WTC11 (cell line): ENCODE data around the gene IL17RD. TPM values are rescaled to one million over a fixed set of nuclear protein-coding genes. Genes with fewer than 3 reads are reported as not detected.

Experiments
- ATAC-seq: fragments of 200-7000 bp; cut with Tn5 transposase; 2 replicates; pipeline ENCODE4 v1.10.0; 2021; ENCODE audit warnings: mild to moderate bottlenecking, moderate library complexity
- CTCF ChIA-PET: fragments of 300-600 bp; sonication (Branson Sonifier 250); formaldehyde crosslinking; loops from one replicate; lab custom pipeline; 2021; ENCODE audit warnings: antibody characterized with exemption; lab: Charles Lee
- POLR2A ChIA-PET: fragments of 350-600 bp; sonication (Branson Sonifier 250); formaldehyde crosslinking; loops from one replicate; lab custom pipeline; 2021; ENCODE audit warnings: antibody characterized with exemption; lab: Charles Lee
- DNase-seq: peaks from one replicate; pipeline ENCODE4 v3.0.0; 2021; ENCODE audit warnings: low spot score
- H3K27ac Mint-ChIP-seq: 2 replicates; pipeline ENCODE4 v1.8.0; 2021; ENCODE audit warnings: mixed read lengths
- H3K27me3 Mint-ChIP-seq: 2 replicates; pipeline ENCODE4 v1.8.0; 2021; ENCODE audit warnings: low read depth, mild to moderate bottlenecking, moderate library complexity, mixed read lengths
- H3K36me3 Mint-ChIP-seq: 2 replicates; pipeline ENCODE4 v1.8.0; 2021; ENCODE audit warnings: mixed read lengths
- H3K4me1 Mint-ChIP-seq: 2 replicates; pipeline ENCODE4 v1.8.0; 2022; ENCODE audit warnings: mixed read lengths
- H3K4me3 Mint-ChIP-seq: 2 replicates; pipeline ENCODE4 v1.8.0; 2021; ENCODE audit warnings: mild to moderate bottlenecking, moderate library complexity, mixed read lengths
- H3K9me3 Mint-ChIP-seq: 2 replicates; pipeline ENCODE4 v1.8.0; 2021; ENCODE audit warnings: mixed read lengths
- EMX1 ChIP-seq: fragments of 250-450 bp; sonication (Bioruptor Pico); IDR thresholded peaks from 2 replicates; pipeline ENCODE4 v1.8.0; 2021; ENCODE audit warnings: mild to moderate bottlenecking
- ETV6 ChIP-seq: sonication (generic); formaldehyde crosslinking; IDR thresholded peaks from 2 replicates; pipeline ENCODE4 v1.8.1; 2022; ENCODE audit warnings: mild to moderate bottlenecking, missing genetic modification reagents
- FOXK1 ChIP-seq: sonication (generic); formaldehyde crosslinking; IDR thresholded peaks from 2 replicates; pipeline ENCODE4 v1.8.0; 2022; ENCODE audit warnings: mild to moderate bottlenecking, moderate library complexity, missing genetic modification reagents
- FOXP4 ChIP-seq: sonication (generic); formaldehyde crosslinking; IDR thresholded peaks from 2 replicates; pipeline ENCODE4 v1.8.0; 2022; ENCODE audit warnings: mild to moderate bottlenecking, missing genetic modification reagents
- GRHL2 ChIP-seq: fragments of 250-450 bp; sonication (Bioruptor Pico); IDR thresholded peaks from 2 replicates; pipeline ENCODE4 v1.8.0; 2022; ENCODE audit warnings: mild to moderate bottlenecking, moderate library complexity; ENCODE audit not compliant: insufficient replicate concordance, severe bottlenecking
- GTF2I ChIP-seq: fragments of 250-450 bp; sonication (Bioruptor Pico); conservative IDR thresholded peaks from 2 replicates; pipeline ENCODE4 v1.4.0; 2021; ENCODE audit warnings: mild to moderate bottlenecking
- NR1H2 ChIP-seq: sonication (generic); formaldehyde crosslinking; IDR thresholded peaks from 2 replicates; pipeline ENCODE4 v1.9.0; 2021; ENCODE audit warnings: mild to moderate bottlenecking, moderate library complexity, missing genetic modification reagents
- NR2C2 ChIP-seq: sonication (generic); formaldehyde crosslinking; IDR thresholded peaks from 2 replicates; pipeline ENCODE4 v1.8.0; 2022; ENCODE audit warnings: mild to moderate bottlenecking, missing genetic modification reagents
- OVOL2 ChIP-seq: fragments of 250-450 bp; sonication (Bioruptor Pico); IDR thresholded peaks from 2 replicates; pipeline ENCODE4 v1.9.0; 2021; ENCODE audit warnings: mild to moderate bottlenecking, borderline replicate concordance
- PRDM15 ChIP-seq: sonication (generic); formaldehyde crosslinking; IDR thresholded peaks from 2 replicates; pipeline ENCODE4 v1.8.0; 2022; ENCODE audit warnings: missing genetic modification reagents
- SMAD3 ChIP-seq: sonication (generic); formaldehyde crosslinking; IDR thresholded peaks from 2 replicates; pipeline ENCODE4 v1.8.0; 2022; ENCODE audit warnings: missing genetic modification reagents, mild to moderate bottlenecking, borderline replicate concordance
- ZNF263 ChIP-seq: sonication (generic); formaldehyde crosslinking; IDR thresholded peaks from 2 replicates; pipeline ENCODE4 v1.8.1; 2022; ENCODE audit warnings: low read depth, mild to moderate bottlenecking, moderate library complexity, missing genetic modification reagents
- ZNF396 ChIP-seq: fragments of 250-450 bp; sonication (Bioruptor Pico); IDR thresholded peaks from 2 replicates; pipeline ENCODE4 v1.8.0; 2021; ENCODE audit warnings: mild to moderate bottlenecking, moderate library complexity, borderline replicate concordance
- ZNF425 ChIP-seq: fragments of 250-450 bp; sonication (Bioruptor Pico); conservative IDR thresholded peaks from 2 replicates; pipeline ENCODE4 v1.9.0; 2021; ENCODE audit warnings: mild to moderate bottlenecking
- total RNA-seq: library from RNA; stranded (reverse); gene quantifications from 3 replicates; pipeline ENCODE4 v1.2.3, GENCODE V29; 2021
- TF ChIP-seq, protein P1 (sequence below): sonication (generic); formaldehyde crosslinking; conservative IDR thresholded peaks from 2 replicates; pipeline ENCODE4 v1.8.1; 2023; ENCODE audit warnings: mild to moderate bottlenecking, low read depth, missing genetic modification reagents, moderate library complexity
- TF ChIP-seq, protein P2 (sequence below): fragments of 250-450 bp; sonication (Bioruptor Pico); IDR thresholded peaks from 2 replicates; pipeline ENCODE4 v1.9.0; 2021; ENCODE audit warnings: mild to moderate bottlenecking
- TF ChIP-seq, protein P3 (sequence below): sonication (generic); formaldehyde crosslinking; IDR thresholded peaks from 2 replicates; pipeline ENCODE4 v1.8.0; 2023; ENCODE audit warnings: missing genetic modification reagents, mild to moderate bottlenecking, borderline replicate concordance
- TF ChIP-seq, protein P4 (sequence below): sonication (generic); formaldehyde crosslinking; IDR thresholded peaks from 2 replicates; pipeline ENCODE4 v1.8.1; 2023; ENCODE audit warnings: mild to moderate bottlenecking, missing genetic modification reagents

Gene IL17RD
- total RNA-seq, 1 experiment from 2014 or later = 72.9 TPM

DNA sequence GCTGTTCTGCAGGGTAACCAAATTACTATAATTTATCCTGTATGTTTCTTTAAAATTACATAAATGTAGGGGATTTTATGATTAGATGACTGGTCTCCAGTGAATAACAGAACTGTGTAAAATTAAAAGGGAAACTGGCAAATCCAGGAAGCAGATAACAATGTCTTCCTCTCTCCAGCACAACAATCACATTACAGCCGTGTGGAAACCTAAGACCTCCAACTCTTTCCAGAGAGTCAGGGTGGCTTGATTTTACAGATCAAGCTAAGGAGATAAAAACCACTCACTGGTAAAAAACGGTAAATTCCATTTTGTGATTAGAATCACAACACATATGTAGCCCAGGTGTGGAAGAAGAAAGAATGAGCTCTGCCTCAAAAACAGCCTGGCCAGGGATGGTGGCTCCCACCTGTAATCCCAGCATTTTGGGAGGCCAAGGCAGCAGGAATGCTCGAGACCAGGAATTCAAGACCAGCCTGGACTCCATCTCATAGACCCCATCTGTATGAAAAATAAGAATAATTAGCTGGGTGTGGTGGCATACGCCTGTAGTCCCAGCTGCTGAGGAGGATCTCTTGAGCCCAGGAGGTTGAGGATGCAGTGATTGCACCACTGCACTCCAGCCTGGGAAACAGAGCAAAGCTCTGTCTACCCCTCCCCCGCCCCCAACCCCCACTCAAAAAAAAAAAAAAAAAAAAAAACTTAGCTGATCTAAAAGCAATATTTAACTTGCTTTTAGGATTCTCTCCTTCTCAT lies 29.0 kb downstream of the IL17RD start:
- ATAC-seq (no peak), DNase-seq (no peak)
- Mint-ChIP-seq H3K4me3 (no peak overlapping the region), H3K9me3 (no peaks in the 10 kb centered on the region), H3K36me3 (no peaks in the 10 kb centered on the region), H3K27ac (no peak overlapping the region), H3K27me3 (no peaks in the 10 kb centered on the region), H3K4me1 (peaks cover 84% of the 10 kb centered on the region)
- ChIA-PET CTCF (interaction anchor here (0.6 to 2.2 kb wide), 8 partner anchors 10 to 148 kb away, joined by 3 to 8 read pairs (median 4); partner anchors contain the start of gene HESX1), POLR2A (interaction anchor here (1.5 kb wide), 1 partner anchor 8 kb away, joined by 4 read pairs; no protein-coding TSS in a partner anchor)
- TF ChIP-seq NR2C2 (CRISPR knock-in tag) (no peak), PRDM15 (CRISPR knock-in tag) (no peak), ZNF425 (CRISPR knock-in tag) (no peak), GTF2I (CRISPR knock-in tag) (no peak), OVOL2 (CRISPR knock-in tag) (no peak), ZNF263 (CRISPR knock-in tag) (no peak), SMAD3 (CRISPR knock-in tag) (no peak), EMX1 (CRISPR knock-in tag) (no peak), NR1H2 (CRISPR knock-in tag) (no peak), FOXK1 (CRISPR knock-in tag) (no peak), GRHL2 (CRISPR knock-in tag) (no peak), ETV6 (CRISPR knock-in tag) (no peak), ZNF396 (CRISPR knock-in tag) (no peak), FOXP4 (CRISPR knock-in tag) (no peak)
- TF ChIP-seq, protein P1, sequence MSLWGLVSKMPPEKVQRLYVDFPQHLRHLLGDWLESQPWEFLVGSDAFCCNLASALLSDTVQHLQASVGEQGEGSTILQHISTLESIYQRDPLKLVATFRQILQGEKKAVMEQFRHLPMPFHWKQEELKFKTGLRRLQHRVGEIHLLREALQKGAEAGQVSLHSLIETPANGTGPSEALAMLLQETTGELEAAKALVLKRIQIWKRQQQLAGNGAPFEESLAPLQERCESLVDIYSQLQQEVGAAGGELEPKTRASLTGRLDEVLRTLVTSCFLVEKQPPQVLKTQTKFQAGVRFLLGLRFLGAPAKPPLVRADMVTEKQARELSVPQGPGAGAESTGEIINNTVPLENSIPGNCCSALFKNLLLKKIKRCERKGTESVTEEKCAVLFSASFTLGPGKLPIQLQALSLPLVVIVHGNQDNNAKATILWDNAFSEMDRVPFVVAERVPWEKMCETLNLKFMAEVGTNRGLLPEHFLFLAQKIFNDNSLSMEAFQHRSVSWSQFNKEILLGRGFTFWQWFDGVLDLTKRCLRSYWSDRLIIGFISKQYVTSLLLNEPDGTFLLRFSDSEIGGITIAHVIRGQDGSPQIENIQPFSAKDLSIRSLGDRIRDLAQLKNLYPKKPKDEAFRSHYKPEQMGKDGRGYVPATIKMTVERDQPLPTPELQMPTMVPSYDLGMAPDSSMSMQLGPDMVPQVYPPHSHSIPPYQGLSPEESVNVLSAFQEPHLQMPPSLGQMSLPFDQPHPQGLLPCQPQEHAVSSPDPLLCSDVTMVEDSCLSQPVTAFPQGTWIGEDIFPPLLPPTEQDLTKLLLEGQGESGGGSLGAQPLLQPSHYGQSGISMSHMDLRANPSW (CRISPR knock-in tag) = no peak
- TF ChIP-seq, protein P2, sequence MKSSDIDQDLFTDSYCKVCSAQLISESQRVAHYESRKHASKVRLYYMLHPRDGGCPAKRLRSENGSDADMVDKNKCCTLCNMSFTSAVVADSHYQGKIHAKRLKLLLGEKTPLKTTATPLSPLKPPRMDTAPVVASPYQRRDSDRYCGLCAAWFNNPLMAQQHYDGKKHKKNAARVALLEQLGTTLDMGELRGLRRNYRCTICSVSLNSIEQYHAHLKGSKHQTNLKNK = no peak
- TF ChIP-seq, protein P3, sequence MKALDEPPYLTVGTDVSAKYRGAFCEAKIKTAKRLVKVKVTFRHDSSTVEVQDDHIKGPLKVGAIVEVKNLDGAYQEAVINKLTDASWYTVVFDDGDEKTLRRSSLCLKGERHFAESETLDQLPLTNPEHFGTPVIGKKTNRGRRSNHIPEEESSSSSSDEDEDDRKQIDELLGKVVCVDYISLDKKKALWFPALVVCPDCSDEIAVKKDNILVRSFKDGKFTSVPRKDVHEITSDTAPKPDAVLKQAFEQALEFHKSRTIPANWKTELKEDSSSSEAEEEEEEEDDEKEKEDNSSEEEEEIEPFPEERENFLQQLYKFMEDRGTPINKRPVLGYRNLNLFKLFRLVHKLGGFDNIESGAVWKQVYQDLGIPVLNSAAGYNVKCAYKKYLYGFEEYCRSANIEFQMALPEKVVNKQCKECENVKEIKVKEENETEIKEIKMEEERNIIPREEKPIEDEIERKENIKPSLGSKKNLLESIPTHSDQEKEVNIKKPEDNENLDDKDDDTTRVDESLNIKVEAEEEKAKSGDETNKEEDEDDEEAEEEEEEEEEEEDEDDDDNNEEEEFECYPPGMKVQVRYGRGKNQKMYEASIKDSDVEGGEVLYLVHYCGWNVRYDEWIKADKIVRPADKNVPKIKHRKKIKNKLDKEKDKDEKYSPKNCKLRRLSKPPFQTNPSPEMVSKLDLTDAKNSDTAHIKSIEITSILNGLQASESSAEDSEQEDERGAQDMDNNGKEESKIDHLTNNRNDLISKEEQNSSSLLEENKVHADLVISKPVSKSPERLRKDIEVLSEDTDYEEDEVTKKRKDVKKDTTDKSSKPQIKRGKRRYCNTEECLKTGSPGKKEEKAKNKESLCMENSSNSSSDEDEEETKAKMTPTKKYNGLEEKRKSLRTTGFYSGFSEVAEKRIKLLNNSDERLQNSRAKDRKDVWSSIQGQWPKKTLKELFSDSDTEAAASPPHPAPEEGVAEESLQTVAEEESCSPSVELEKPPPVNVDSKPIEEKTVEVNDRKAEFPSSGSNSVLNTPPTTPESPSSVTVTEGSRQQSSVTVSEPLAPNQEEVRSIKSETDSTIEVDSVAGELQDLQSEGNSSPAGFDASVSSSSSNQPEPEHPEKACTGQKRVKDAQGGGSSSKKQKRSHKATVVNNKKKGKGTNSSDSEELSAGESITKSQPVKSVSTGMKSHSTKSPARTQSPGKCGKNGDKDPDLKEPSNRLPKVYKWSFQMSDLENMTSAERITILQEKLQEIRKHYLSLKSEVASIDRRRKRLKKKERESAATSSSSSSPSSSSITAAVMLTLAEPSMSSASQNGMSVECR (CRISPR knock-in tag) = no peak
- TF ChIP-seq, protein P4, sequence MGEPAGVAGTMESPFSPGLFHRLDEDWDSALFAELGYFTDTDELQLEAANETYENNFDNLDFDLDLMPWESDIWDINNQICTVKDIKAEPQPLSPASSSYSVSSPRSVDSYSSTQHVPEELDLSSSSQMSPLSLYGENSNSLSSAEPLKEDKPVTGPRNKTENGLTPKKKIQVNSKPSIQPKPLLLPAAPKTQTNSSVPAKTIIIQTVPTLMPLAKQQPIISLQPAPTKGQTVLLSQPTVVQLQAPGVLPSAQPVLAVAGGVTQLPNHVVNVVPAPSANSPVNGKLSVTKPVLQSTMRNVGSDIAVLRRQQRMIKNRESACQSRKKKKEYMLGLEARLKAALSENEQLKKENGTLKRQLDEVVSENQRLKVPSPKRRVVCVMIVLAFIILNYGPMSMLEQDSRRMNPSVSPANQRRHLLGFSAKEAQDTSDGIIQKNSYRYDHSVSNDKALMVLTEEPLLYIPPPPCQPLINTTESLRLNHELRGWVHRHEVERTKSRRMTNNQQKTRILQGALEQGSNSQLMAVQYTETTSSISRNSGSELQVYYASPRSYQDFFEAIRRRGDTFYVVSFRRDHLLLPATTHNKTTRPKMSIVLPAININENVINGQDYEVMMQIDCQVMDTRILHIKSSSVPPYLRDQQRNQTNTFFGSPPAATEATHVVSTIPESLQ (CRISPR knock-in tag) = no peak
